Measurements from ENCODE around the gene FAM184A.

FAM184A gene

GRCh38 chr6:119096721-119097565 is 18.5 kb upstream of the FAM184A start:
- DNase-seq = no peak

GRCh38 chr6:119090256-119090655 is 11.8 kb upstream of the FAM184A start:
- DNase-seq = no peak

- DNase-seq = no peak
Measured at GRCh38 chr6:119084784-119085183, 6.3 kb upstream of the FAM184A start.

- DNase-seq = no peak
Measured at GRCh38 chr6:119083007-119083406, 4.5 kb upstream of the FAM184A start.

GRCh38 chr6:119079283-119079809 is 882 bp upstream of the FAM184A start:
- DNase-seq = no peak

GRCh38 chr6:119077643-119078375 is 655 bp downstream of the FAM184A start:
- no peak for DNase-seq

GRCh38 chr6:119077391-119077642 is 1.1 kb downstream of the FAM184A start:
- DNase-seq = no peak

- DNase-seq = no peak
Measured at GRCh38 chr6:119076576-119077390, 1.7 kb downstream of the FAM184A start.

GRCh38 chr6:119076173-119076572 is 2.3 kb downstream of the FAM184A start:
- no peak for DNase-seq

GRCh38 chr6:119075200-119075981 is 3.1 kb downstream of the FAM184A start:
- DNase-seq = no peak

- no peak for DNase-seq
Measured at GRCh38 chr6:119073307-119074051, 5.0 kb downstream of the FAM184A start.

- no peak for DNase-seq
Measured at GRCh38 chr6:119071576-119071975, 6.9 kb downstream of the FAM184A start.

GRCh38 chr6:119067091-119067490 is 11.4 kb downstream of the FAM184A start:
- DNase-seq = no peak

GRCh38 chr6:119066517-119066916 is 11.9 kb downstream of the FAM184A start:
- no peak for DNase-seq

- no peak for DNase-seq
Measured at GRCh38 chr6:119065955-119066354, 12.5 kb downstream of the FAM184A start.

- DNase-seq = no peak
Measured at GRCh38 chr6:119065382-119065781, 13.1 kb downstream of the FAM184A start.

GRCh38 chr6:119063491-119063890 is 15.0 kb downstream of the FAM184A start:
- no peak for DNase-seq

GRCh38 chr6:119061215-119061614 is 17.2 kb downstream of the FAM184A start:
- DNase-seq = no peak

- DNase-seq = no peak
Measured at GRCh38 chr6:119060255-119060907, 18.1 kb downstream of the FAM184A start.

- no peak for DNase-seq
Measured at GRCh38 chr6:119055069-119055468, 23.4 kb downstream of the FAM184A start.

GRCh38 chr6:119052987-119053386 is 25.5 kb downstream of the FAM184A start:
- DNase-seq = no peak
